ENCODE results near the gene SPOCD1.

The SPOCD1 gene

DNA sequence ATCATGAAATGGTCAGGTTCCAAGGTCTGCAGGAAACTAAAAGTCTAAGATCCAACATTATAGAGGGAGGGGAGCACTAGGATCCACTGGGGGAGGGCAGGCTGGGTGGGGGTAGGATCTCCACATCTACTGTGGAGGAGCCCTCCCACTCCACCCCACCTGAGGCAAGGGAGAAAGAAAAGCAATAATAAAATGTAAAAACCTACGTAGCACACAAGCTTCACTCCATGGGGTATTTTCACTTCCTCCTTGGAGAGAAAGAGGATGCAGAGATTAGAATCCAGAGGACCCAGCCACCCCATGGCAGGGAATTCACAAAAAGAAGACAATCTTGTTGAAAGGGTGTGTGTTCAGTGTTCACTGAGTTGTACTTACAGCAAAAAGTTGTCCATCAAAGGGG is 14.4 kb downstream of the SPOCD1 start:
- ChIA-PET POLR2A (interaction anchor here (0.8 kb wide), 1 partner anchor 137 kb away, joined by 3 read pairs; the partner anchor contains the start of gene PTP4A2), CTCF (interaction anchor here (1.0 to 6.4 kb wide), 5 partner anchors 11 to 262 kb away, joined by 3 to 63 read pairs (median 6); partner anchors contain the start of gene SPOCD1)
- no peak overlapping the region for H3K4me3 ChIP-seq (ENCODE audit: low read depth, low read length)
- TF ChIP-seq, protein P1, sequence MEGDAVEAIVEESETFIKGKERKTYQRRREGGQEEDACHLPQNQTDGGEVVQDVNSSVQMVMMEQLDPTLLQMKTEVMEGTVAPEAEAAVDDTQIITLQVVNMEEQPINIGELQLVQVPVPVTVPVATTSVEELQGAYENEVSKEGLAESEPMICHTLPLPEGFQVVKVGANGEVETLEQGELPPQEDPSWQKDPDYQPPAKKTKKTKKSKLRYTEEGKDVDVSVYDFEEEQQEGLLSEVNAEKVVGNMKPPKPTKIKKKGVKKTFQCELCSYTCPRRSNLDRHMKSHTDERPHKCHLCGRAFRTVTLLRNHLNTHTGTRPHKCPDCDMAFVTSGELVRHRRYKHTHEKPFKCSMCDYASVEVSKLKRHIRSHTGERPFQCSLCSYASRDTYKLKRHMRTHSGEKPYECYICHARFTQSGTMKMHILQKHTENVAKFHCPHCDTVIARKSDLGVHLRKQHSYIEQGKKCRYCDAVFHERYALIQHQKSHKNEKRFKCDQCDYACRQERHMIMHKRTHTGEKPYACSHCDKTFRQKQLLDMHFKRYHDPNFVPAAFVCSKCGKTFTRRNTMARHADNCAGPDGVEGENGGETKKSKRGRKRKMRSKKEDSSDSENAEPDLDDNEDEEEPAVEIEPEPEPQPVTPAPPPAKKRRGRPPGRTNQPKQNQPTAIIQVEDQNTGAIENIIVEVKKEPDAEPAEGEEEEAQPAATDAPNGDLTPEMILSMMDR (IDR thresholded peaks at IDR 0.05; ENCODE audit: insufficient read depth, low read length, missing control alignments) = no peak
- DNase-seq (ENCODE audit: low read depth, low spot score) = no peak

- no peak overlapping the region for H3K4me3 ChIP-seq (ENCODE audit: low read depth, low read length)
- POLR2A ChIA-PET = no interaction called here
- TF ChIP-seq, protein P1 (IDR thresholded peaks at IDR 0.05; ENCODE audit: insufficient read depth, low read length, missing control alignments) = no peak
- CTCF ChIA-PET = interaction anchor here (1.3 to 6.4 kb wide), 5 partner anchors 11 to 262 kb away, joined by 3 to 63 read pairs (median 11); partner anchors contain the start of gene SPOCD1
- DNase-seq (ENCODE audit: low read depth, low spot score) = no peak
These were observed 15.2 kb downstream of the SPOCD1 start for GRCh38 chr1:31800674-31800967.

GRCh38 chr1:31799895-31800673 is 15.7 kb downstream of the SPOCD1 start:
- ChIA-PET POLR2A (interaction anchor here (1.3 to 2.4 kb wide), 3 partner anchors 10 to 164 kb away, joined by 4 to 15 read pairs (median 8); no protein-coding TSS in a partner anchor), CTCF (interaction anchor here (1.0 to 6.4 kb wide), 7 partner anchors 11 to 263 kb away, joined by 3 to 63 read pairs (median 11); partner anchors contain the start of gene SPOCD1)
- TF ChIP-seq, protein P1 (IDR thresholded peaks at IDR 0.05; ENCODE audit: insufficient read depth, low read length, missing control alignments) = no peak
- no peak for DNase-seq (ENCODE audit: low read depth, low spot score)
- no peak overlapping the region for H3K4me3 ChIP-seq (ENCODE audit: low read depth, low read length)

GRCh38 chr1:31799196-31799894 is 16.5 kb downstream of the SPOCD1 start:
- no peak for DNase-seq (ENCODE audit: low read depth, low spot score)
- CTCF ChIA-PET = interaction anchor here (1.0 to 6.4 kb wide), 6 partner anchors 10 to 164 kb away, joined by 3 to 63 read pairs (median 25); partner anchors contain the start of gene SPOCD1
- TF ChIP-seq, protein P1 (IDR thresholded peaks at IDR 0.05; ENCODE audit: insufficient read depth, low read length, missing control alignments) = no peak
- POLR2A ChIA-PET = interaction anchor here (1.3 to 2.4 kb wide), 4 partner anchors 10 to 165 kb away, joined by 4 to 15 read pairs (median 6); partner anchors contain the start of gene PTP4A2
- H3K4me3 ChIP-seq (ENCODE audit: low read depth, low read length) = peak overlapping the region; percentile 93

DNA sequence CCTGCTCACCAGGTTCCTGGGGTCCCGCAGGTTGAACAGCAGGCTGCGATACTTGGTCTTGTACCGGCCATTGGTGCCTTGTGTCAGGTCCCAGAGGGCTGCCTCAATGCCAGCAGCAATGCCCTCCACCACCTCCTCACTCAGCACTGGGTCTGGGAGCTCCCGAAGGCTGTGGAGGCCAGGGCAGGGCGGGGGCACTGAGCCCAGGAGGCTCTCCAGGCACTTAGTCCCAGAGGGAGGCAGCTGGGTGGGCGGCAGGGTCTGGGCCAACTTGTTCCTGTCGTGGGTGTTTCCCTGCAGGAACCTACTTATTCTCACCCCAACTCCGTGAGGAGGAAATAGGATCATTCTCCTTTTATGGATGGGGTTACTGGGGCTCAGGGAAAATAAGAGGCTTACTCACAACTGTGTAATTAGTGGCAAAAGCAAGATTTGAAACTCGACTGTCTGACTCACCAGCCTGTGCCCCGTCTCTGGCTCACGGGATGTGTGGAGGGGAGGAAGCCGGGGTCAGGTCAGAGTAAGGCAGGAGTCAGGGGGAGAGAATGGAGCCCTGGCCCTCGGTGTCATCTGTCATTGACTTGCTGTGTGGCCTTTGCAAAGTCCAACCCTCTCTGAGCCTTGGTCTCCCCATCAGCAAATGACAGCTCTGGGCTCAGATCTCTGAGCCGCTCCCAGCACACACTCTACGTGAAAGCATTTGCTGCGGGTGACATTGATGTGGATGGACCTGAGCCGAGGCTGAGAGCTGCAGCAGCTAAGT is 17.2 kb downstream of the SPOCD1 start:
- ChIA-PET POLR2A (interaction anchor here (0.7 to 2.4 kb wide), 7 partner anchors 9 to 166 kb away, joined by 3 to 15 read pairs (median 4); partner anchors contain the start of genes PEF1 and PTP4A2), CTCF (interaction anchor here (1.1 to 6.4 kb wide), 8 partner anchors 10 to 165 kb away, joined by 3 to 63 read pairs (median 9); partner anchors contain the start of gene SPOCD1)
- TF ChIP-seq, protein P1 (IDR thresholded peaks at IDR 0.05; ENCODE audit: insufficient read depth, low read length, missing control alignments) = no peak
- H3K4me3 ChIP-seq (ENCODE audit: low read depth, low read length) = peak overlapping the region; percentile 93
- peak; percentile 81 for DNase-seq (ENCODE audit: low read depth, low spot score)
